Heart right ventricle (tissue), 16 donors: ENCODE results near the gene GRM8. TPM values are rescaled to one million over a fixed set of nuclear protein-coding genes. Genes with fewer than 3 reads are reported as not detected.

Experiments
- ATAC-seq, 8 donors: fragments of 200-7000 bp; cut with Tn5 transposase; one replicate each; pipeline ENCODE4 v1.9.1; 2020; ENCODE audit warnings: mild to moderate bottlenecking in 8 of 8, moderate library complexity in 8 of 8, moderate number of reproducible peaks in 1 of 8
- DNase-seq, 2 donors: peaks; one replicate each; pipeline ENCODE4 v3.0.0-alpha.2; 2020
- H3K27ac ChIP-seq, 10 donors: fragments of 200-600 bp; sonication (generic) in 2 of 10; one replicate each; pipeline versions ENCODE4 v1.5.0 to v1.8.0; 2020 to 2022; ENCODE audit warnings: mild to moderate bottlenecking in 3 of 10
- H3K27me3 ChIP-seq, 7 donors: fragments of 200-600 bp; one replicate each; pipeline ENCODE4 v1.8.0; 2021 to 2022; ENCODE audit warnings: mild to moderate bottlenecking in 2 of 7
- H3K36me3 ChIP-seq, 9 donors: fragments of 200-600 bp; sonication (generic) in 1 of 9; one replicate each; pipeline versions ENCODE4 v1.5.0 to v1.8.0; 2020 to 2022; ENCODE audit warnings: mild to moderate bottlenecking in 2 of 9
- H3K4me1 ChIP-seq, 9 donors: fragments of 200-600 bp; sonication (generic) in 1 of 9; one replicate each; pipeline versions ENCODE4 v1.5.0 to v1.8.0; 2020 to 2022; ENCODE audit warnings: mild to moderate bottlenecking in 4 of 9
- H3K4me3 ChIP-seq, 10 donors: fragments of 200-600 bp; sonication (generic) in 2 of 10; one replicate each; pipeline versions ENCODE4 v1.5.0 to v1.8.0; 2020 to 2022; ENCODE audit warnings: mild to moderate bottlenecking in 7 of 10, moderate library complexity in 2 of 10
- H3K9me3 ChIP-seq, 11 donors: fragments of 200-600 bp in 10 of 11; sonication (generic) in 2 of 11; one replicate each; pipeline versions ENCODE4 v1.5.0 to v1.8.0; 2013 to 2022; ENCODE audit warnings: mild to moderate bottlenecking in 2 of 11, control low read depth in 1 of 11, moderate library complexity in 1 of 11
- CTCF ChIP-seq, 9 donors: fragments of 200-600 bp; sonication (generic) in 2 of 9; IDR thresholded peaks; one replicate each; pipeline versions ENCODE4 v1.5.0 to v1.8.0; 2021 to 2022; ENCODE audit warnings: antibody characterized with exemption in 9 of 9, mild to moderate bottlenecking in 5 of 9, moderate library complexity in 1 of 9
- WGBS, 2 donors: extraction: QIAGEN DNeasy Blood & Tissue Kit; methylation state at CpG; one replicate each; pipeline ENCODE4 v1.1.7; 2013; ENCODE audit warnings: inconsistent platforms in 1 of 2; 5-methylcytosine and 5-hydroxymethylcytosine counted together
- intact Hi-C, 10 donors: fragments of 100-400 bp; cut with DNase I; formaldehyde crosslinking; loops; one replicate each; pipeline versions ENCODE4 v1.11.1 to v1.14.2; 2022
- polyA plus RNA-seq, 2 donors: library from polyadenylated mRNA; stranded (reverse); fragments of 200-250 nt; gene quantifications; one replicate each; pipeline ENCODE4 v1.2.3, GENCODE V29; 2013
- total RNA-seq, 10 donors: library from RNA; stranded (reverse); fragmentation: NEBNext Ultra II Directional in 3 of 10; extraction: Animal tissue kit (Norgen Biotek cat#: 25700) in 3 of 10; gene quantifications; one replicate each; pipeline versions ENCODE4 v1.2.1 to v1.2.4, GENCODE V29; 2021 to 2023
- donor health status: Arrhythmogenic right ventricular cardiomyopathy.
- donor health status: ischemic (EF 13 %, LVEDD 7.1; RV severe dilation, severe dysfunction).
- donor health status: healthy with polysubstance abuse.
- donor health status: DM: no; HTN: yes; CAD: no.
- donor health status: DM: no; HTN: no; CAD: no.
- donor health status: ischemic (EF 25% LVEDD 6.9; RV normal size, moderate dysfunction).
- donor health status: ischemic (EF 25% LVEDD 5.7; RV mildly dilated, moderate dysfunction).
- donor health status: healthy.
- donor health status: DM: yes; HTN: yes; CAD: no.
- donor health status: Ischemic cardiomyopathy.
- donor health status: ischemic (EF 35%, LVEDD 5.7; RV mildly dilated, moderate dysfunction).
- donor health status: nonischemic (EF 11% LVEDD 7.7; RV severe dilation, severe dysfunction).
- donor health status: DM: yes; HTN: yes; CAD: no.
- donor health status: PGD.
- donor health status: ischemic (EF 29% LVEDD 5.4; RV normal size, mild dysfunction).
- donor health status: nonischemic (EF 23%, LVEDD 6.1; RV moderate dilation, normal function).

Gene GRM8
- total and polyA plus RNA-seq, 12 donors = 0.13 to 0.68 (median 0.34) TPM; not detected in 5

DNA sequence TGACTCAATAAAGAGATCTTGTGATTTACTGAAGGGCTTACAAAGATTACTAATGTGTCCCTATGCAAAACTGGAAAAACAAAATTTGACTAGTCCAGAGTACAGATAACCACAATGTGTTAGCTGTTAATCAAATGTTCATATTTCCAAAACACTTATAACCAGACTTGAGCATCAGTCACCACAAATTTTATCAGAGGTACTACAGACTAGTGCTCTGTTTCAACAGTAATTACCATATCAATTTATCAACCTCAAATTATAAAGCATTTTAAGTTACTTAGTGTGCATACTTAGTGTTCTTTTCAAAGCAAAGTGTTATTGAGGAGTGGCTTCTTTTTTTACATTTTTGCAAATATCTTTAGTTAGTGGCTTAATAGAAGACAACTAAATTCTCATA, 765.9 kb downstream of the GRM8 start:
- DNase-seq = no peak
- no peak for TF ChIP-seq CTCF (IDR thresholded peaks at IDR 0.05)
- Histone ChIP-seq H3K27ac (no peak overlapping the region), H3K4me3 (no peak overlapping the region), H3K36me3 (no peaks in the 10 kb centered on the region), H3K27me3 (no peaks in the 10 kb centered on the region), H3K4me1 (no peaks in the 10 kb centered on the region), H3K9me3 (peaks cover 0 to 2% (median 0%) of the 10 kb centered on the region in 11 donors)
- intact Hi-C loops = no loop called here
- ATAC-seq = no peak

DNA sequence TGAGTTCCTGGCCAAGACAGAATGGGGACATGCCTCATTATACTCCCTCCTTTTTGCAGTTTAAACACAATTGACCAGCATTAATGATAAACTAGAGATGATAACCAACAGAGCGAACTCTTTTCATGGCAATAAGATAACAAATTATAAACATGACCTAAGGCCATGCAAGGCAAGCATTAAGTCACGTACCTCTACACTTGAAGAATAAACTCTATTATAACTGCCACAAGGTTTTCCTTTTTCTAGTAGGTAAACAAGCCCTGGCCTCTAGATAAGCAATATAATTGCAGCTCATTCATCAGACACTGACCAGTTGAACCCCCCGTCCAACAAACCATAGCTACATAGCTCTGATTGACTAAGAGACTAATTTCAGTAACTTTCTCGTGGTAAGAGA, 767.0 kb downstream of the GRM8 start:
- intact Hi-C loops = no loop called here
- no peak for TF ChIP-seq CTCF (IDR thresholded peaks at IDR 0.05)
- Histone ChIP-seq H3K27me3 (no peaks in the 10 kb centered on the region), H3K4me3 (no peak overlapping the region), H3K4me1 (no peaks in the 10 kb centered on the region), H3K36me3 (no peaks in the 10 kb centered on the region), H3K27ac (no peak overlapping the region), H3K9me3 (peaks cover 0 to 8% (median 0%) of the 10 kb centered on the region in 11 donors)
- 53 to 64% methylated on average over 4 of the region's 4 CpGs for WGBS, 2 donors
- DNase-seq (no peak), ATAC-seq (no peak)

DNA sequence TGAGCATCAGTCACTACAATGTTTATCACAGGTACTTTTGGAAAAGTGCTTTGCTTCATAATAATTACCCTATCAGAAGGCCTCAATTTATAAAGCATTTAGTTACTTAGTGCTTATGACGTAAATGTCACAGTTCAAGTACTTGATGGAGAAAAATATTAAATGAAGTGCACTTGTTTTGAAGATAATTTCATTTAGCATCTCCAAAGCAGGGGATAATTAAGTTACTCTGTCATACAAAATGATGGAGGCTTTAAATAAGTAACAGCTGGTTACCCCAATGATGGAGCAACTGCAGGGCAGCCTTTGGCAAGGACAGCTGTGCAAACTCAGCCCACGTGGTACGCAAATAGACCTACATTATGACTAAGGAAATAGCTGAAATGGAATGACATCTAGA, 768.8 kb downstream of the GRM8 start:
- ATAC-seq (no peak), DNase-seq (no peak)
- no peak for TF ChIP-seq CTCF (IDR thresholded peaks at IDR 0.05)
- H3K36me3 ChIP-seq = no peaks in the 10 kb centered on the region
- intact Hi-C loops = no loop called here
- peaks cover 0 to 16% (median 4%) of the 10 kb centered on the region in 11 donors for H3K9me3 ChIP-seq
- H3K27ac ChIP-seq = no peak overlapping the region
- no peaks in the 10 kb centered on the region for H3K4me1 ChIP-seq
- H3K4me3 ChIP-seq = no peak overlapping the region
- no peaks in the 10 kb centered on the region for H3K27me3 ChIP-seq
- 89% methylated on average over 3 of the region's 3 CpGs for WGBS, 2 donors

- Histone ChIP-seq H3K4me3 (no peak overlapping the region), H3K36me3 (no peaks in the 10 kb centered on the region), H3K27ac (no peak overlapping the region), H3K4me1 (no peaks in the 10 kb centered on the region), H3K9me3 (peaks cover 0 to 51% (median 6%) of the 10 kb centered on the region in 11 donors), H3K27me3 (no peaks in the 10 kb centered on the region)
- DNase-seq (no peak), ATAC-seq (no peak)
- intact Hi-C loops = no loop called here
- no peak for TF ChIP-seq CTCF (IDR thresholded peaks at IDR 0.05)
Measured at GRCh38 chr7:126472825-126473224, 779.9 kb downstream of the GRM8 start.

DNA sequence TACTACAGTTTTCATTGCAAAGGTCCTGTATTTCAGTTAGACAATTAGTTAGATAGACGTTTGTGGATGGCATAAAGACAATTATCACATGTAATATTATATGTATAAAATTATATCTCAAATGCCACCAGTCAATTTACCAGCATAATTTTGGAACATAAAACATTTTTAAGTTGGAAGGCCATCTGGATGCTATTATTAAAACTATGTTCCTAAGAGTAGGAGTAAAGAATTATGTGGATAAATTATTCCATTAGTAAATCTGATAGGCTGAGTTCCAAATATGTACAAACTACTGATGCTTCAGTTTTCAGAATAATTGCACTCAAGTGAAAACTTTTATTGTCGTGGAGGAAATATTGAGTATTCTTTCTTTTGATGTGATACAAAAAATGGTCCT, 790.3 kb downstream of the GRM8 start:
- no peak for DNase-seq
- TF ChIP-seq CTCF (IDR thresholded peaks at IDR 0.05) = no peak
- H3K4me1 ChIP-seq = no peaks in the 10 kb centered on the region
- H3K4me3 ChIP-seq = no peak overlapping the region
- intact Hi-C loops = no loop called here
- no peaks in the 10 kb centered on the region for H3K27me3 ChIP-seq
- H3K36me3 ChIP-seq = no peaks in the 10 kb centered on the region
- no peaks in the 10 kb centered on the region for H3K9me3 ChIP-seq
- H3K27ac ChIP-seq = no peak overlapping the region
- no peak for ATAC-seq
- 54 to 58% methylated on average over 2 of the region's 2 CpGs for WGBS, 2 donors
